ENCODE results near the gene SPATA13. TPM values are rescaled to one million over a fixed set of nuclear protein-coding genes. Genes with fewer than 3 reads are reported as not detected.

SPATA13 gene
- total RNA-seq, 1 experiment from 2014 or later = 14.1 TPM

DNA sequence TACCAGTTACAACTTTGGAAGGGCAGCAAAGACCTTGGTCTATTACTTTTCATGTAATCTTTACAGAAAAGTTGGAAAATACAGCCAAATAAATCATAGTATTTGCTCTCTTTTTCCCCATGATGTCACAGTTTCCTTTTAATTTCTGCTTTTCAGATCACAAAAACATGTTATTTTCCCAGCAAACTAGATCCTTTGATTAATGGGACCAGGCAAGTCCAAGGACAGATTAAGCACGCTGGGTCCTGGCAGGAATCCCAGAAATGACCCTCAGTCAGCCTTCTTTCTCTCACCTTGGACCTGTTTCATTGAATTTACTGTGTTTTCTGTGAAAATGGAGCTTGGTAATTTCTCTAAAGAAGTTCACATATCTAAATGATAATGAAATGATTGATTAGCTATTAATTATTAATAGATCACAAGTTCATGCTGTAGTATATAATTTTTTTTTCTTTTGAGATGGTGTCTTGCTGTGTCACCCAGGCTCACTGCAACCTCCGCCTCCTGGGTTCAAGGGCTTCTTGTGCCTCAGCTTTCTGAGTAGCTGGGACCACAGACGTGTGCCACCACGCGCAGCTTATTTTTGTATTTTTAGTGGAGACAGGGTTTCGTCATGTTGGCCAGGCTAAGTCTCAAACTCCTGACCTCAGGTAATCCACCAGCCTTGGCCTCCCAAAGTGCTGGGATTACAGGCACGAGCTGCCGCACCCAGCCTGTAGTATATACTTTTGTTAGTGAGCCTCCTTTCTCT is 16.0 kb downstream of the SPATA13 start:
- Mint-ChIP-seq H3K27ac (peak overlapping the region in 1 of 3 experiments; percentile 87; a peak in 3 of 7 replicates), H3K27me3 (ENCODE audit: low read depth) (no peaks in the 10 kb centered on the region), H3K9me3 (no peaks in the 10 kb centered on the region), H3K4me1 (peaks cover 14 to 18% of the 10 kb centered on the region in 2 experiments), H3K36me3 (ENCODE audit: insufficient read depth in 1 of 3, low read depth in 3 of 3) (peaks cover 0 to 1% (median 0%) of the 10 kb centered on the region in 3 experiments; a peak in 2 of 7 replicates), H3K4me3 (no peak overlapping the region)
- H3K23me2 ChIP-seq (ENCODE audit: insufficient read length, low read depth, low read length, poor library complexity, severe bottlenecking) = no peaks in the 10 kb centered on the region
- no peaks in the 10 kb centered on the region for H3K79me1 ChIP-seq (ENCODE audit: insufficient read depth, low read depth, low read length, poor library complexity, severe bottlenecking)
- H4K20me1 ChIP-seq (ENCODE audit: control insufficient read depth, insufficient read depth, insufficient read length) = no peaks in the 10 kb centered on the region
- no peak overlapping the region for H3K4ac ChIP-seq (ENCODE audit: low read depth, low read length)
- H4K5ac ChIP-seq (ENCODE audit: insufficient read length, low read depth, low read length) = no peak overlapping the region
- no peaks in the 10 kb centered on the region for H3K27me3 ChIP-seq (ENCODE audit: insufficient read depth, low read length)
- no CpG with 5 or more reads among the region's 8 CpGs for WGBS (ENCODE audit: extremely low coverage, insufficient read length, low lambda C conversion rate)
- H3K4me1 ChIP-seq (ENCODE audit: insufficient read depth, low read length) = no peaks in the 10 kb centered on the region
- no peak overlapping the region for H2BK15ac ChIP-seq (ENCODE audit: low read depth, low read length)
- no peak overlapping the region for H3T11ph ChIP-seq (ENCODE audit: low read length)
- no peak for DNase-seq
- TF ChIP-seq, protein P1, sequence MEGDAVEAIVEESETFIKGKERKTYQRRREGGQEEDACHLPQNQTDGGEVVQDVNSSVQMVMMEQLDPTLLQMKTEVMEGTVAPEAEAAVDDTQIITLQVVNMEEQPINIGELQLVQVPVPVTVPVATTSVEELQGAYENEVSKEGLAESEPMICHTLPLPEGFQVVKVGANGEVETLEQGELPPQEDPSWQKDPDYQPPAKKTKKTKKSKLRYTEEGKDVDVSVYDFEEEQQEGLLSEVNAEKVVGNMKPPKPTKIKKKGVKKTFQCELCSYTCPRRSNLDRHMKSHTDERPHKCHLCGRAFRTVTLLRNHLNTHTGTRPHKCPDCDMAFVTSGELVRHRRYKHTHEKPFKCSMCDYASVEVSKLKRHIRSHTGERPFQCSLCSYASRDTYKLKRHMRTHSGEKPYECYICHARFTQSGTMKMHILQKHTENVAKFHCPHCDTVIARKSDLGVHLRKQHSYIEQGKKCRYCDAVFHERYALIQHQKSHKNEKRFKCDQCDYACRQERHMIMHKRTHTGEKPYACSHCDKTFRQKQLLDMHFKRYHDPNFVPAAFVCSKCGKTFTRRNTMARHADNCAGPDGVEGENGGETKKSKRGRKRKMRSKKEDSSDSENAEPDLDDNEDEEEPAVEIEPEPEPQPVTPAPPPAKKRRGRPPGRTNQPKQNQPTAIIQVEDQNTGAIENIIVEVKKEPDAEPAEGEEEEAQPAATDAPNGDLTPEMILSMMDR (conservative IDR thresholded peaks at IDR 0.05) = no peak
- no peak overlapping the region for H3K23ac ChIP-seq (ENCODE audit: insufficient read length, low read depth, low read length)
- no peak overlapping the region for H3K18ac ChIP-seq (ENCODE audit: insufficient read length, low read depth, low read length)
- no peak overlapping the region for H3K27ac ChIP-seq (ENCODE audit: insufficient read length, low read depth, low read length)
- H3K9ac ChIP-seq (ENCODE audit: extremely low read depth, insufficient read length, low read length) = no peak overlapping the region
- H3K56ac ChIP-seq (ENCODE audit: insufficient read length, low read depth, low read length) = no peak overlapping the region
- no peak overlapping the region for H4K91ac ChIP-seq (ENCODE audit: insufficient read length, low read depth, low read length)
- H2AK5ac ChIP-seq (ENCODE audit: insufficient read length, low read length) = no peak overlapping the region
- no peak overlapping the region for H3K4me2 ChIP-seq (ENCODE audit: insufficient read depth, insufficient read length, low read length)
- no peak overlapping the region for H2BK5ac ChIP-seq (ENCODE audit: insufficient read length, low read length)
- no peak overlapping the region for H4K8ac ChIP-seq (replicated peaks; ENCODE audit: insufficient read length, low read depth, low read length)
- H3K79me2 ChIP-seq (ENCODE audit: insufficient read depth, low read length) = peaks cover 2% of the 10 kb centered on the region
- no peak overlapping the region for H2BK120ac ChIP-seq (ENCODE audit: low read depth, low read length, poor library complexity, severe bottlenecking)
- no peak overlapping the region for H2BK20ac ChIP-seq (ENCODE audit: low read depth, low read length, poor library complexity, severe bottlenecking)
- H3K9me3 ChIP-seq (ENCODE audit: control insufficient read depth, low read depth, low read length) = no peaks in the 10 kb centered on the region
- no peak overlapping the region for H2BK12ac ChIP-seq (ENCODE audit: insufficient read length, low read depth, low read length)
- no peak overlapping the region for H3K14ac ChIP-seq (ENCODE audit: insufficient read depth, low read length)
- H2AFZ ChIP-seq (ENCODE audit: low read length) = no peak overlapping the region

Data from H9 (cell line).